GM21737 (cell line): ENCODE measurements around the gene GDPD4.

Source experiments
- ATAC-seq: cut with Tn5 transposase; IDR thresholded peaks from one replicate; pipeline ENCODE4 v1.9.1; 2021; ENCODE audit warnings: mild to moderate bottlenecking, moderate library complexity; ENCODE audit not compliant: unreplicated experiment

Gene GDPD4

DNA sequence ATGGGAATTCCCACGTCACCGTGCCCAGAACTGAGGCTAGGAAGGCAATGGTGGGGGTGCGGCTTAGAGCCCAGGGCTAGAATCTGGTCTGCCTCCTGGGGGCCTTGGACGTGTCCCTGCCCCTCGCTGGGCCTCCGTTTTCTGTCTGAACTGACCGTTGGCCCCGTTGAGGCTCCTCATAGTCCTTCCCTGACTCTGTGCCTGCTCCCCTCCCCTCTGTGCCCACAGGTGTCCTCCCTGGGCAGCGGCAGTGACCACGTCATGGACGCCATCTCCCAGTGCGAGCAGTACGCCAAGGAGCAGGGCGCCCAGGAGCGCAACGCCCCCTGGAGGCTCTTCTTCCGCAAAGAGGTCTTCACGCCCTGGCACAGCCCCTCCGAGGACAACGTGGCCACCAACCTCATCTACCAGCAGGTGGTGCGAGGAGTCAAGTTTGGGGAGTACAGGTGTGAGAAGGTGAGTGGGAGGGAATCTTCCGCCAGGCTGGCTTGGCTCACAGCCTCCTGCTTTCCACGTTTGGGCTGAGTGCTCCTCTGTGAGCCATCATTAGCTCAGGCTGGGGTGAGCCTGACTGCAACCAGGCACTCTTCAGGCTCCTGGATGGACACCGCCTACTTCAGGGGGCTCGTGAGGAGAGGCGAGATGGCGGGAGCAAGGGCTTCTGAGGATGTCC lies 109.5 kb downstream of the GDPD4 start:
- ATAC-seq, result no peak

DNA sequence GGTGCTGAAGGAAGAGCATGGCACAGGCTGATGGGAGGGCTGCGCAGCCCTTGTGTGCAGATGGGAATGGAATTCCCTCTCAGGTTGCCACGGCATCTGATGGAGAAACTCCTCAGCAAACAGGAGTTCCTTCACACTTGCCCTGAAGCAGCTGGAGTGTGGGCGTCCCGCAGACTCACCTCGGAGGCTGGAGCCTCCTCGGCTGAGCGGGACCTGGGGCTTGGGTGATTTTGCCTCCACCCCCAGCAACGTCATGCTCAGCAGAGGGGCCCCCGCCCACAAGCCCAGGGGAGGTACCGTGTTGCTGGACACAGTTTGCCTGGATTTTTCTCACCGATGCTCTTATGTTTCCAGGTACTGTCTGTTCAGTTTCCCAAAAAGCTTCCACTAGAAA lies 110.1 kb downstream of the GDPD4 start:
- no peak for ATAC-seq

DNA sequence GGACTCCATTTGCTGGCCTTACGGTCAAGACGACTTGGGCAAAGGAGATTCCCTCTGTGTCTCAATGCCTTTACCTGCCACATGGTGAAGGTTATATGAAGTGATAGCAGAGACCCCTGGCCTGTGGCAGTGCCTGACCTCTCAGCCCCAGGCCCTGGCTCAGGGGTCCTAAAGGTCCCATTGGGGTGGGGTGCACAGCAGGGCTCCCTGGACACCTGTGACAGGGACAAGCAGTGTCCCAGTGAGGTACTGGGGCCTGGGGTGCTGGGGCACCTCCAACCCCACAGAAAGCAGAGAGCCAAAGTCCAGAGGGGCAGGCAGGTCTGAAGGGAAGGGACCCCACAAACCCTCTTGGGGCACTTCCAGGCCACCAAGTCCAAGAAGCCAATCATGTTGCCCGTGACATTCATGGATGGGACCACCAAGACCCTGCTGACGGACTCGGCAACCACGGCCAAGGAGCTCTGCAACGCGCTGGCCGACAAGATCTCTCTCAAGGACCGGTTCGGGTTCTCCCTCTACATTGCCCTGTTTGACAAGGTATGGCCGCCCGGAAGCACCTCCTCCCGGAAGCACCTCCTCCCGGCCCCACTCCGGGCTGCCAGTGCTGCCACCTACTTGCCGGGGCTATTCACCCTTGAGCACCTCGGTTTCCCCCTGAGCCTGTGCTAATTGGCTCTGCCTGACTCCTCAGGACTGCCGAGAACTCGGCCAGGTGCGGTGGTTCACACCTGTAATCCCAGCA lies 111.0 kb downstream of the GDPD4 start:
- no peak for ATAC-seq

DNA sequence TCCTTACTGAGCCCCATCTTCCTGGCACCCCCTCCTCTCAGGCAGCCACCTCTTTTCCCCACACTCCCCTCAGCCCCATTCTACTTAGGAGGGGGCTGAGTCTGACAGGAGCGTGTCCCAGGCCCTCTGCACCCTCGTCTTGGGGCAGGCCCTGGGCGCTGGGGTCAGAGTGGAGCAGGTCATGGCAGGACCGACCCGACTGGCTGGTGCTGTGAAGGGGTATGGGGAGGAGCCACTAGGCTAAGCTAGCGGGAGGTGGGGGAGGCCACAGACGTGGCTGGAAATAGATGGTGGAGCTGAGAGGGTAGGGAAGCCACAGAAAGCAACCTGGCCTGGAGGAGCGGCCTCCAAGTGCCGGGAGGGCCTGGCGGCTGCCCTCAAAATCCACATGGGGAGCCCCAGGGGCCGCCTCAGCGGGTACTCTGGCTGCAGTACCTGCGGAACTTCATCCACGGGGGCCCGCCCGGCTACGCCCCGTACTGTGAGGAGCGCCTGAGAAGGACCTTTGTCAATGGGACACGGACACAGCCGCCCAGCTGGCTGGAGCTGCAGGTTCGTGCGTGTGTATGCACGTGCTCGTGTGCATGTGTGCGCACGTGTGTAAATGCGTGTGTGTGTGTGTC lies 111.8 kb downstream of the GDPD4 start:
- ATAC-seq, result no peak

DNA sequence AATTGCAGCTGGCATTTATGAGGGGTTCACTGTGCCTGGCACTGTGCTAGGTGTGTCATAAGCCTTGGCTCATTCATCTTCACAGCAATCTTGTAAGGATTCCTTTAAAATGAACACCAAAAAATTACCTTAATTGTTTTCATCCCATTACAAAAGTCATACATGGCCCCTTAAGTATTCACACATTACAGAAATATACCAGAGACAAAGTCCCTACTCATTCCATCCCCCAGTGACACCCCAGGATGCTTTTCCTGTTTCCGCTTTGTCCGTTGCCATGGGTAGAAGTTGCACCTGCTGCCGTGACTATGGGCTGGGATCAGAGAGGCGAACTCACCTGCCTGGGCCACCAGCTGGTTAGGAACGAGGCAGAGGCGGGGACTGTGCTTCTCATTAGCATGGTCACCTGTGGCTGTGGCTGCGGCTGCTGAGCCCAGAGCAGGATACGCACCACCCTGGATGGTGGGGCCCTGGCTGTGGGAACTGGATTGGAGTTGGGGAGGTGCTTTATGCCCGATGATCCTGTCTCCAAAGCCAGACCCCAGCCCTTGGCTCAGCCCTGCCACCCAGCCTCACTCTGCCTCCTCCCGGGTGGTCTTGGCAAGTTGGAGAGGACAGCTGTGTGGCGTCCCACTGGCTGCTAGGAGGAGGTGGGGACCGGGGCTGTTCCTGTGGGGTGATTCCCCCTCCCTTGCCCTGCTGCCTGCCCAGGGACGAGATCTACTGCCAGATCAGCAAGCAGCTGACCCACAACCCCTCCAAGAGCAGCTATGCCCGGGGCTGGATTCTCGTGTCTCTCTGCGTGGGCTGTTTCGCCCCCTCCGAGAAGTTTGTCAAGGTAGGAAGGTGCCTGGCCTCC lies 112.6 kb downstream of the GDPD4 start:
- no peak for ATAC-seq

DNA sequence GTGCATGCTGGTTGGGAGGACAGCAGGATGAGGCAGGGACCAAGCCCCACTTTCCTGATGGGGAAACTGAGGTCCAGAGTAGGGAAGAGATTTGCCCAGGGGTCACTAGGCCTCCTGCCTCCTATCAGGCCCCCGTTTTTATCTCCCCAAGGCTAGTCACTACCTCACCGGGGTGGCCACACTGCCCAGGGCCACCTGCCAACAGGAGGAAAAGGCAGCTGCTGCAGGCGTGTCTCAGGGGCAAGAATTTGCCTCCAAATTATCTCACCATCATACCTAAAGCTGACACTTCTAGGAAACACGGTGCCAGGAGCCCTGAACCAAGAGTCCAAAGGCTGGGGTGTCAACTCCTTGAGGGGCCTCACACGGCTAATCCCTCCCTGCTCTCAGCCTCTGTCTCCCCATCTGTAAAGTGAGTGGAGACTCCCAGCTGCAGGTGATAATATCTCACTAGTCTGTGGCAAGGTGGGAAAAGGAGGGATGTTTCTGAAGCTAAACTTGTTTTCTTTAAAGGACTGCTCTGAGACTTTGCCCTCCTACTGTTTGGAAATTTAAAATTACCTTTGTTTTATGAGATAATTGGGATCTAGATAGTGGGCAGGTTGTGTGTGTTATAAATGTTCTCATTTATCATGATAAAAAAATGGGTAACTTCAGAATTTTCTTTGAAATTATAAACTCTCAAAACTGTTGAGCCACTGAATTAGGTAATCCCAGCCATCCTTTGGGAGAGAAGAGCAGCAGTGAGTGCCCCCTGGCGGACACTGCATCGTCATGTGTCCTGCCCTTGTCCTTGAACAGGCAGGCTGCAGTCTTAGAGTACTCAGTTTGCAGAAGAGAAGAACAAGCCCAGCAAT lies 113.5 kb downstream of the GDPD4 start:
- no peak for ATAC-seq

DNA sequence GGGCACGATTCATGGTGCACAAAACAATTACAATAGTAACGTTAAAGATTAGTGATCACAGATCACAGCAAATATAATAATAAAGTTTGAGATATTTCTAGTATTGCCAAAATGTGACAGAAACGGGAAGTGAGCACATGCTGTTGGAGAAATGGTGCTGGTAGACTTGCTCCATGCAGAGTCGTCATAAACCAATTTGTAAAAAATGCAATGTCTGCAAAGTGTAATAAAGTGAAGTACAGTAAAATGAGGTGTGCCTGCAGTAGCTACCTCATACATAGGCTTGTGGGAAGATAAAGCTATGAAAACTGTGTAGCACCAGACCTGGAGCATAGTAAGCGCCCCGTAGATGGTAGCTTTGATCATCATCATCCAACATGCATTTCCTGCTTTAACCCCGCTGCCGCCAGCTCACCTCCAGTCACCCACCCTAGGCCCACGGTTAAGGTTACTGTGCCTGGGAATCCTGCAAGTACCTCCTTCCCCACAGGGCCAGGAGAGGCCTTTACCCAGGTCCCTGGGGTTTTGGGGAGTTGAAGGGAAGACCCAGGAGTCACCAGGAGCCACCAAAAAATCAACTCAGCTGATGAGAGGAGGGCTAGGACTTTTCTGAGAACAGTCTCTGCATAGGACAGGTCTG lies 114.3 kb downstream of the GDPD4 start:
- ATAC-seq, result no peak

DNA sequence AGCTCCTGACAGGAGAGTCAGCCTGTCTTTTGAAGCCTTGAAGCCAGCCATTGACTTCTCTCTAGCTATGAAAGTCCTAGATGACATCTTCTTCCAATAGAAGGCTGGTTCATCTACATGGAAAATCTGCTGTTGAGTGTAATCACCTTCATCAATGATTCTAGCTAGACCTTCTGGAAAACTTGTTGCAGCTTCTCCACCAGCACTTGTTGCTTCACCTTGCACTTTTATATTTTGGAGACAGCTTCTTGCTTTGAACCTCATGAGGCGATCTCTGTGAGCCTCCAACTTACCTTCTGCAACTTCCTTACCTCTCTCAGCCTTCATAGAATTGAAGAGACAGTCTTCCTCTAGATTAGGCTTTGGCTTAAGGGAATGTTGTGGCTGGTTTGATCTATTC lies 115.2 kb downstream of the GDPD4 start:
- ATAC-seq, result no peak

DNA sequence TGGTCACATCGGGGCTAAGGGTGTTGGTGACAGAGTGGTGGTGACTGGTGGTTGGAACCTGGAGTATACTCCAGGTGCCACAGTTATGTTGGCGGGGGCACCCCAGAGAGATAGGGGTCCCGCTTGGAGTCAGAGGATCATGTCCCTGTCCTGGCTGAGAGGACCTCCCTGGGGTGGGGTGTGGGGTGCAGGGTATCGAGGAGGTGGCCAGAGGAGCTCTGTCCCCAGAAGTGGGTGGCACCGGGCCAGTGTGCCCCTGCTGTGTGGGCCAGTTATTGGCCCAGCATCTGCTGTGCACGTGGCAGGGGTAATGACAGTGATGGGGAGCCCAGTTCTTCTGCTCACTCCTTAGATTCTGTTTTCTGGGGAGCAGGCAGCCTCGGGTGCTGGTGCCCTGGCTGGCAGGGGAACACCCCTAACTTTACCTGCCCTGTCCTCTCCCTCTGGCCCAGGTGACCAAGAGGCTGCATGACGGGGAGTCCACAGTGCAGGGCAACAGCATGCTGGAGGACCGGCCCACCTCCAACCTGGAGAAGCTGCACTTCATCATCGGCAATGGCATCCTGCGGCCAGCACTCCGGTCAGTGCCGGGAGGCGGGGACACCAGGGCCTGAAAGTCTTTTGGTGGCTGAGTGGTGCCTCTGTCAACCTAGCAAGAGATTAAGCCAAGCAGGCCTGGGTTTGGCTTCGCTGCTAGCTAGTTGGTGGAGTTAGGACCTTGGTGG lies 117.2 kb downstream of the GDPD4 start:
- no peak for ATAC-seq

DNA sequence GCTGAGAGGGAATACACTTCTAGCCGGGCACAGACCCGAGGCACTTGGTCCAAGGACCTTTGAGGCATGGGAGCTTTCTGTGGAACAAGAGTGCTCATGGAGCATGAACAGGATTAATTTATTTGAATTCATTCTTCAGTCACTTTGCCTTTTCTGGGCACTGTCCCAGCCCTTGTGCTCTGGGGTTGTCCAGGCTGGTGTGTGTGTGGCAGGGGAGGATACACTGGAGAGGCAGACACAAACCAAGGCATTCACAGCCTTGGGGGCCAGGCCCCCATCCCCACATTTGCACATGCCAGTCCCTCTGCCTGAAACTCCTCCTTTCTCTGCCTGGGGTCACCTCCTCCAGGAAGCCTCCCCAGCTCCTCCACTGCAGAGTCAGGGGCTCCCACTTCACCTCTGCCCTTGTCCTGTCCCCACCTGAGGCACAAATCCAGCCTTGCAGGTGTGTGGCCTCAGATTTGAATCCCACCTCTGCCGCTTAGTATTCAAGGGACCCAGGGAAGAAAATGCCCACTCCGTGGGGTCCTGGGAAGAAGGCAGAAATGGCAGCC lies 118.0 kb downstream of the GDPD4 start:
- ATAC-seq, result no peak

DNA sequence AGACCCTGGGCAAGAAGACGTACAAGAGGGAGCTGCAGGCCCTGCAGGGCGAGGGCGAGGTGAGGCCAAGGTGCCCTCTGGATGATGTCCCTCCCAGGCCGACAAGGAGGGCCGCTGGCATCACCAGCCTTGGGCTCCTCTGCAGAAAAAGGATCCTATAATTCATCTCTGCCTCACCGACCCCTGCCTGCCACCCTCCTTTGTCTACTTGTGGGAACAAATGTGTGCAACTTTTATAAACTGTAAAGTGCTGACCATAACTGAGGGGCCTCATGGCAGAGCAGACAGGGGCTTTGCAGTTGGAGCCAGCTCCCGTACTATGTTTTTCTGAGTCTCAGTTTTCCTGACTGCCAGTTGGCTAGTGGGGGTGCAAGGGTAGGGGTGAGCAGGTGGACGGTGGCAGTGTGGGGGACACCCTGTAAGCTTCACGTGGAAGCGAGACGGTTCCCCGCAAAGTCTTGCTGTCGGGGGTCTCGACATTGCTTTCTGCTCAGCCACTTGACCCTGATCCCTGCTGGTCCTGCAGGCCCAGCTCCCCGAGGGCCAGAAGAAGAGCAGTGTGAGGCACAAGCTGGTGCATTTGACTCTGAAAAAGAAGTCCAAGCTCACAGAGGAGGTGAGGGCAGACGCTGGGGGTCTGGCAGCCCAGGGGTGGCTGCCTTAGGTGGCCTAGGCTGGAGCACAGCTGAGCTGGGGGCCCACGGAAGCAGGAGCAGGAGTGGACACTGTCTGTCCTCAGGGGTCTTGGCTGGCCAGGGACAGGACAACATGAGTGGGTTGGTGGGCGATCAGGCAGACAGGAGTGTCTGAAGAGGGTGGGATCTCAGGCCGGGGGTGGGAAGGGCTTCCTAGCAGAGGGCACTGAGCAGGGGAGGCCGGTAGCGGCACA lies 118.7 kb downstream of the GDPD4 start:
- no peak for ATAC-seq

DNA sequence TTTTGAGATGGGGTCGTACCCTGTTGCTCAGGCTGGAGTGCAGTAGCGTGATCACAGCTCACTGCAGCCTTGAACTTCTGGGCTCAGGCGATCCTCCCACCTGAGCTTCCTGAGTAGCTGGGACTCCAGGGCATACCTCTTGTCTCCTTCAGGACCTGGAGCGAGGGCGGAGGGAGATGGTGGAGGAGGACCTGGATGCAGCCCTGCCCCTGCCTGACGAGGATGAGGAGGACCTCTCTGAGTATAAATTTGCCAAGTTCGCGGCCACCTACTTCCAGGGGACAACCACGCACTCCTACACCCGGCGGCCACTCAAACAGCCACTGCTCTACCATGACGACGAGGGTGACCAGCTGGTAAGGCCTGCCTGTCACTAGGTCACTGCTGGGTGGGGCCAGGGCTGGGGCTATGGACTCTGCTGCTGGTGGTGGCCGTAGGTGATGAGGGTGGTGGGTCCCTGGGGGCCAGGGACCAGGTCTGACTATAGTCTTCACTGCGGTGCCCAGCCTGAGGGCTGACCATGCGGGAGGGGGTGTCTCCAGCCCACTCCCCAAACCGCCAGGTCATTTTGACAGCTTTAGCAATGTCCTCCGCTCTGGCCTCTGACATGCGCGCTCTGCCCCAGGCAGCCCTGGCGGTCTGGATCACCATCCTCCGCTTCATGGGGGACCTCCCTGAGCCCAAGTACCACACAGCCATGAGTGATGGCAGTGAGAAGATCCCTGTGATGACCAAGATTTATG lies 119.5 kb downstream of the GDPD4 start:
- ATAC-seq, result no peak

DNA sequence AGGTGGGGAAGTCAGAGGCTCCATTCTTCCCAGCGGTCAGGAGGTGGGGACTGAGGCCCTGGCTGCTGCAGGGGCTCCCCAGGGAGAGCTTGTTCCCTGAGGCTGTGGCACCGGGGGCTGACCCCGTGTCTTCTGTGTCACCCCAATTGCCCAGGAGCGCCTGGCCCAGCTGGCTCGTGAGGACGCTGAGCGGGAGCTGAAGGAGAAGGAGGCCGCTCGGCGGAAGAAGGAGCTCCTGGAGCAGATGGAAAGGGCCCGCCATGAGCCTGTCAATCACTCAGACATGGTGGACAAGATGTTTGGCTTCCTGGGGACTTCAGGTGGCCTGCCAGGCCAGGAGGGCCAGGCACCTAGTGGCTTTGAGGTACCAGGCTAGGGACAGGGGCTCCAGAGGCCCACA lies 120.3 kb downstream of the GDPD4 start:
- no peak for ATAC-seq

DNA sequence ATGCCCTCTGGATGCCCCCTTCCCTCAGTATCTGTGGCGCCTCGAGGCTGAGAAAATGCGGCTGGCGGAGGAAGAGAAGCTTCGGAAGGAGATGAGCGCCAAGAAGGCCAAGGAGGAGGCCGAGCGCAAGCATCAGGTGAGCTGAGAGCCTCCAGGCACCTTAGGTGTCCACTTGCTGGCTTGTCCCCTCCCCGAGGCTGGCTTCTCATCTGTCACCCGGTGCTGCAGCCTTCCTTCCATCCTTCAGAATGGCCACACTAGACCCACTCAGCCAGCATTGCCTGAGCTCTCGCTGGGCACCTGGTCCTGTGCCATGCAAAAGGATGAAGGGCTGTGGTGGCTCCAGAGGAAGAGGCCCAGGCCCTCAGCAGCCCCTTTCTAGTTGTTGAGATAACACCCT lies 121.1 kb downstream of the GDPD4 start:
- ATAC-seq, result no peak

DNA sequence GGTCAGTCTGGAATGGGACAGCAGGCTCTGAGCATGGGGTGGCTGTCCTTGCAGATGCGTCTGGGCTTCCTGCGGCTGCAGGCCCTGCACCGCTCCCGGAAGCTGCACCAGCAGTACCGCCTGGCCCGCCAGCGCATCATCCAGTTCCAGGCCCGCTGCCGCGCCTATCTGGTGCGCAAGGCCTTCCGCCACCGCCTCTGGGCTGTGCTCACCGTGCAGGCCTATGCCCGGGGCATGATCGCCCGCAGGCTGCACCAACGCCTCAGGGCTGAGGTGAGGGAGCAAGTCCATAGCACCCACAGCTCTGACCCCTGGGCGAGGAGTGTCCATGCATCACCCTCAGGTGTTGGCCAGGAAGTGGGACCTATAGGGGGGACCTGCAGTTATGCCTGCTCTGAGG lies 121.8 kb downstream of the GDPD4 start:
- ATAC-seq, result no peak

DNA sequence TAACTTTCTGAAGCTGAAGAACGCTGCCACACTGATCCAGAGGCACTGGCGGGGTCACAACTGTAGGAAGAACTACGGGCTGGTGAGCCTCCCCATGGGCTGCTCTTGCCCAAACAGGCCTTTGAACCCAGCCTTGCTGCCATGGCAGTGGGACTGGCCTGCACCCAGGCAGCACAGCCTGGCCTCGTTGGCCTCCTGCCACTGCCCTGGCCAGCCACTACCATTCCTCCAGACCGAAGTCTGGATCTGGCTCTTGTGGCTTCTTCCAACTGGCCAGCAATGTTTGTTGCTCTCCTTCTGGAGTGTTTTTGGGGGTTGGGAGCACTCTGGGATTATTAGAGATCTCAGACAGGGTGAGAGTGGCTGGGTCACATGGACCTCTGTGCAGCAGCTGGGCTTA lies 122.4 kb downstream of the GDPD4 start:
- no peak for ATAC-seq

DNA sequence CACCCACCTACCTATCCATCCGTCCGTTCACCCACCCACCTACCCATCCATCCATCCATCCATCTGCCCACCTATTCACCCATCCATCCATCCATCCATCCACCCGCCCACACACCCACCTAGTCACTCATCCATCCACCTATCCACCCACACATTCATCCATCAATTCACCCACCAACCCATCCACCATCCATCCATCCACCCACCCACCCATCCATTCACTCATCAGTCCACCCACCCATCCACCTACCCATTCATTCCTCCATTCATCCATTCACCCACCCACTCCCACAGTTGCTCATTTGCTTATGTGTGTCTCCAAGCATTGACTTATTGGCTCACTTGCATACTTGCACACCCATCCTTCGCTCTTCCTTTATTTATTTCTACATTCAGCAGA lies 123.3 kb downstream of the GDPD4 start:
- ATAC-seq, result no peak
